NCI-H2227 treated with DMSO at 0.1 percent for 48 hours (cell line): Measurements from ENCODE around the gene RDH5.

Experiments used
- DNase-seq: peaks from one replicate; lab custom pipeline; 2025; lab: John Stamatoyannopoulos, UW

RDH5 gene

DNA sequence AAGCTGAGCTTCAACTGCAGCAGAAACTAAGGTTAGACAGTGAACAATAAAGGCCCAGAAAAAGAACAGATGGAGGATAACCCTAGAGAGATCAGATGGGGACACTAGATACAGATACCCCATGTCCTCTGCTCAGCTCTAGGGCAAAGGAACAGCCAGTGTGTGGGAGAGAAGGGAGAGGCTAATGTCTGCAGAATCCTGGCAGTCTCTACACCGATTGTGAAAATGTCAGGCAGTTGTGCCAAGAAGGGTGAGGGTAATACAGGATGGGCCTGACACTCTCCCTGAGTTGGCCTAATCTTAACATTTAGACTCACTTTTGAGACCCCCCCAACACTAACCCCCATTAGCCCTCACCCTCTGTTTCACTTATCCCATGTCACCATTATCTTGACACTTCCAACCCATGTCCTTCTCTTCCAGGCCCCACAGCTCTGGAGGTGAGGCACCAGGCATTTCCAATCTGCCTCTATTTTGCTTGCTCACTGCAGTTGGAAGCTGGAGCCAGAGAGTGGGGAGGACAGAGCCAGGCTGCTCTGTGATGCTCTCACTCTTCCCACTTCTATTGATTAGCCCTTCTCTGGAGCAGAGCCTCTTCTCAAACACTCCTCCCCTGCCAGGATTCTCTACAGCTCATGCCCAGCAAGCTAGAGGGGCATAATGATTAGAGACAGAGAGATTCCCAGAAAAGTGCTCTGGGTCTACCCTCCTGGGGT, 7.3 kb upstream of the RDH5 start:
- no peak for DNase-seq

DNA sequence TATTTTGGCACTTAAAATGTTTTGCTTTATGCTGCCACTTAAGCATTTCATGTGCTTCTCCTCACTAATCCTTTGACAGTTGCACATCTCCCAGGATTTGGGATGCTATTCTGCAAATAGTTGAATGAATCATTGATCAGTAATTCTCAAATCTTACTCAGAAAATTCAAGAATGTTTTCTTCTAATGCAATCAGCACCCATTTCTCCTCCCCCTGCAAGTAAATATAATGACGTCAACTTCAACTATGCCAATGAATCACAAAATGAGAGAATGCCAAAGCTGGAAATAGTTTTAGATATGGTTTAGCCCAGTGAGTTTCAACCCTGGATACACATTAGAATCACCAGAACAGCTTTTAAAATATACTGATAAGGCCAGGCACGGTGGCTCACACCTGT, 6.5 kb upstream of the RDH5 start:
- DNase-seq = no peak

DNA sequence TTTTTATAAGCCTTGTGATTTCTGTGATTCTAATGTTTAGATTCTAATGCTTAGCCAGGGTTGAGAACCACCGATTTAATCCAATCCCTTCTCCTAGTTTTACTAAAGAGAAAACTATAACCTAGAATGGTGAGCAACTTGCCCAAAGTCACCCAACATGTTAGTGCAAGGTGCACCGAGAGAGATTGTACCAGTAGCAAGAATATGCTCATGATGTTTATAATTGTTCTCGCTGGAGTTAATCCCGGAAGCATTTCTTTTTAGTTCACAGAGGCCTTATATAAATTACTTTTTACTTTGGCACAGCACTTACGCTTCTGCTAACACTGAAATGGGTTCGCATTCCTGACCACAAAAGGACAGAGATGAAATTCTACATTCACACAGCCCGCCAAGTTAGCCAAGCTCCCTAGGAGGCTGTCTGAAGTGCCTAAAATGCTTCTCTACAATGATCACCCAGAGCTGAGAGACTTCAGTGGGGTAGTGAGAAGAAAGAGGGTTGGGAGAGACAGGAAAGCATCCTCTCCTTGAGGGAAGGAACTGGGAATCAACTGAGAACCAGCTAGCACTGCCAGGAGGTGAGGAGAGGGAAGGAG, 4.9 kb upstream of the RDH5 start:
- DNase-seq = no peak

DNA sequence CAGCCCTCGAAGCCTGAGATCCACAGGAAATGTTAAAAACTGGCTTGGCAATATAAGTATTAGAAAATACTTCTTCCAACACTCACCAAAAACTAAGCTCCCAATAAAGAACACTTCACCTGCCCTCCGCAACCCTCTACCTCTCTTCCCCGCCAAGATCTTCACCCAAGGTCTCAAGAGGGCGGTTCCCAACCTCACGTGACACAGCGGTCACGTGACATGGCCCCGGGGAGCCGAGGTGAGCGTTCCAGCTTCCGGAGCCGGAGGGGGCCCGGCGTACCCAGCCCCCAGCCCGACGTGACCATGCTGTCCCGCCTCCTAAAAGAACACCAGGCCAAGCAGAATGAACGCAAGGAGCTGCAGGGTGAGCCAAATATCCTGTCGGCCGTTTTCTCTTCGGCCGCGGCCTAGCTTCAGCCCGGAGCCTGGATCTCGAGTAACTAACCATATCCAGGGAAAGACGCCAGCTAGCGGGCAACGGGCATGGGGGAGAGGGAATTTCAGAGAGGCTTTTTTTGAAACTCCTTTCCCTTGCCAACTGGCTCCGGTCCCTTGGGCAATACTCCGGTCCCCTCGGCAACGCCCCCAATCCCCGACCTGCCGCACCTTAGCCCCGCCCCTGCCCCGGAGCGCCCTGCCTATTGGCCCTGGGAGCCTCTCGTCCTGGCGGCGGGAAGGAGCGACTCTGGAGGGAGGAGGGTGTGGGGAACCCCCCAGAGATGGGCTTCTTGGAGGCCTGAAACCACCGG, 4.2 kb upstream of the RDH5 start, which contains the start of gene BLOC1S1:
BLOC1S1 (plus strand) TSS at position 214 of the 749 bp plus-strand sequence; CDS start at position 220, 6 bp downstream.
- DNase-seq = peak; percentile 72

DNA sequence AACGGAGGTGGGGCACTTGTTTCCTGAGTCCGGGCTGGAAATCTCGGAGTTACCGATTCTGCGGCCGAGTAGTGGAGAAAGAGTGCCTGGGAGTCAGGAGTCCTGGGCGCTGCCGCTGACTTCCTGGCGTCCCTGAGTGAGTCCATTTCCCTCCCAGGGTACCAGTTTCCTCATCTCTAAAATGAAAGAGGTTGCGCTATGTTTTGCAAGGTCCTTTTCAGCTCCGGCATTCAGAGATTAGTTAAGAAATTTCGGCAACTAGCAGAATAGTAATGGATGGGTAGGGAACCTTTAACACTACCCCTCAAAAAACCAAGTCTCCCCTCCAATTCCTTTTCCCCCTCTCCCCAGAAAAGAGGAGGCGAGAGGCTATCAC, 3.6 kb upstream of the RDH5 start:
- no peak for DNase-seq

DNA sequence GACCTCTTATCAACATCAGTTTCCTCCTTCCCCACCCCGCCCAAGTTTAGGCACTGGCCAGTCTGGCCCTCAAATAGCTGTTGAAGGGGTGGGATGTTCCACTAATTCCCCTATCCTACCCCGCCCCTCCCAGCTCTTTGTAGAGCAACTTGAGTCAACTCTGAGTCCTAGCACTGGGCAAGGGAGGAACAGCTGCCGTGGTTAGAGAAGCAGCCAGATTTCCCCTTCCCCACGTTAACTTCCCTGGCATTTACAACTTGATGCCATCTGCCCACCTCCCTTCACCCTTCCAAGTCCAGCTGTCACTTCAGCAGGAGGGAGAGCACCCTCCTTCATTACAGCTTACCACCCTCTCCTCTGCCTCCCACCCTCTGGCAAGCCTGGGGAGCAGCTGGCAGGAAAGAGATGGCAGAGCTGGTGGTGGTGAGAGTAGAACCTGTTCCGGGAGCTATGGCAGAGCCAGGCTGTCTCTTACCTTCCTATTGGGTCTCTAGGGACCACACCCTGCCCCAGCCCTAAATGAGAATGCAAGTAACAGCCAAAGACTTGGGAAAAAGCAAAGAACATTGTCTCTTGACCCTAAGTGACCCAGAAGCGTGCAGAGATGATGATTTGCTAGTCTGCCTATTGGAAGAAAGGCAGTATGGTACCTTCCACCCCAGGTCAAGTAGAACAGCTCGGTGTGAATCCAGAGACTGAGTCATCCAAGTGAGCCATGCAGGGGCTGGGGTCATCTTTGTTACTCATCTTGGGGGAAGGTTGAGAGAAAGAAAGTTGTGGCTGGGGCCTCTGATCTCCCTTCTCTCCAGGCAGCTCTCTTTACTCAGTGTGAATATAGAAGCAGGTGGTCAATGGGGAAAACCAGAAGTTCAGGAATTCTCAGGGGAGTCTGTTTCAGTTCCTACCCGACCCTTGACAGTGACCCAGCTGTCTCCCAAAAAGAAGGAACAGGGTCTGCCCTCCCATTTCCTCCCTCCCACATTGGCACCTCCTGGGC, 2.9 kb upstream of the RDH5 start:
- no peak for DNase-seq

DNA sequence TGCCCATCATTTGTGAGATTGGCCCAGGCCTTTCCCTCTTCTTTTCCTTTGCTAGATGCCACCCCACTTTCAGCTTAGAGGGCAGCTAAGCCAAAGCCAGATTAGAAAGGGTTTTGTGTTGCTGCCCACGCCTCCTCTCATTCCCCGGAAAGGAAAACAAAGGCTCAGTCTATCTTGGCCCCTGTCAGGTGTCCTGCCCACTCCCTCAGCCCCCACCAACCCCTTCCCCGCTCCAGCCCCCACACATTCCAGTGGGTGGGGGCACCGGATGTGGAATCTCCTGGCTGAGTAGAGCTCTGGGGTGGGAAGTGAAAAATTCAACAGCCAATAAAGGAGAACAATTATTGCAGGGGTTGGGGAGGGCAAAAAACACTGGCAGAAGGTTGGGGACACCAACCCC, 2.2 kb upstream of the RDH5 start:
- DNase-seq = no peak

DNA sequence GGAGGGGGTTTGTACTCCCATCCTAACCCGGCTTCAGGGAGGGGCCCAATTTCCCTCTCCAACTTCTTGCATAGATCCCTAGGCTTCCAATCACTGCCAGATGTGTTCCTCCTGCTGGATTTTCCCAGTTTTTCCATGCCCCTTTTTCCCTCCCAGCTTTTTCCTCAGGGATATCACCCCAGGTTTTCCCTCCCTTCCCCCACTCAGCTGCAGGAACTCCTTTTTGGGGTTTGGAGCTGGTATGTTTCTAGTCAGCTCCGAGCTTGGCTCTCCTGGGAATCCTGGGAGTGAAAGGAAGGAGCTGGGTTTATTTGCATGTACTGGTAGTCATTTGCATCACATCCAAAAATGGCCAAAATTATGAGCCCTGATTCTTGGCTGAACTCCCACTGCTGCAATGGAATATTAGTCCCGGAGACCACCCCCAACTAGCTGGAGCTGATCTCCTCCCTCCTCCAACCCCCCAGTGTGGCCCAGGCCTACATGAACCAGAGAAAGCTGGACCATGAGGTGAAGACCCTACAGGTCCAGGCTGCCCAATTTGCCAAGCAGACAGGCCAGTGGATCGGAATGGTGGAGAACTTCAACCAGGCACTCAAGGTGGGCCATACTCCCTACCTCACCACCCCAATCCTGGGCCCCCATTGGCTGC, 1.4 kb upstream of the RDH5 start:
- no peak for DNase-seq

DNA sequence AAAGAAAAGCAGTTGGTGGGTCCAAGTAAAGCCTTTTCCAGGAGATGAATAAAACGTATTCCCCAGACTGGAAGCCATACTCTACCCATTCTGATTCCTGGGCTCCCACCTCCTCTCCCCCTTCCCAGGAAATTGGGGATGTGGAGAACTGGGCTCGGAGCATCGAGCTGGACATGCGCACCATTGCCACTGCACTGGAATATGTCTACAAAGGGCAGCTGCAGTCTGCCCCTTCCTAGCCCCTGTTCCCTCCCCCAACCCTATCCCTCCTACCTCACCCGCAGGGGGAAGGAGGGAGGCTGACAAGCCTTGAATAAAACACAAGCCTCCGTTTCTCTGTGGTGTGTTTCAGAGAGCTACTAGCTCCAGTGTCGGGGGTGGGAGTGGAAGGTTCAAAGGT, 822 bp upstream of the RDH5 start:
- no peak for DNase-seq

DNA sequence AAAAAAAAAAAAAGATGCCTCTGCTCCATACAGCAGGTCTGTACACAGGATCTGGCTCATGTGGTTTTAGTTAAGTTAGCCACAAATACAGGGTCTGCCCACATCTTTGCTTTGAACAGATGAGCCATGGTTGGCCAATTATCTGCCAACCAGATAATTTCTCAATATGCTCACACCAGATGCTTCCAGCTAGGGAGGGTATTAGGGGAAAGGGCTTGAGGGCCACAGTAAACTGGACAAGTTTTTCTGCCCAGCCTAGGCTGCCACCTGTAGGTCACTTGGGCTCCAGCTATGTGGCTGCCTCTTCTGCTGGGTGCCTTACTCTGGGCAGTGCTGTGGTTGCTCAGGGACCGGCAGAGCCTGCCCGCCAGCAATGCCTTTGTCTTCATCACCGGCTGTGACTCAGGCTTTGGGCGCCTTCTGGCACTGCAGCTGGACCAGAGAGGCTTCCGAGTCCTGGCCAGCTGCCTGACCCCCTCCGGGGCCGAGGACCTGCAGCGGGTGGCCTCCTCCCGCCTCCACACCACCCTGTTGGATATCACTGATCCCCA, 776 bp downstream of the RDH5 start:
- no peak for DNase-seq

DNA sequence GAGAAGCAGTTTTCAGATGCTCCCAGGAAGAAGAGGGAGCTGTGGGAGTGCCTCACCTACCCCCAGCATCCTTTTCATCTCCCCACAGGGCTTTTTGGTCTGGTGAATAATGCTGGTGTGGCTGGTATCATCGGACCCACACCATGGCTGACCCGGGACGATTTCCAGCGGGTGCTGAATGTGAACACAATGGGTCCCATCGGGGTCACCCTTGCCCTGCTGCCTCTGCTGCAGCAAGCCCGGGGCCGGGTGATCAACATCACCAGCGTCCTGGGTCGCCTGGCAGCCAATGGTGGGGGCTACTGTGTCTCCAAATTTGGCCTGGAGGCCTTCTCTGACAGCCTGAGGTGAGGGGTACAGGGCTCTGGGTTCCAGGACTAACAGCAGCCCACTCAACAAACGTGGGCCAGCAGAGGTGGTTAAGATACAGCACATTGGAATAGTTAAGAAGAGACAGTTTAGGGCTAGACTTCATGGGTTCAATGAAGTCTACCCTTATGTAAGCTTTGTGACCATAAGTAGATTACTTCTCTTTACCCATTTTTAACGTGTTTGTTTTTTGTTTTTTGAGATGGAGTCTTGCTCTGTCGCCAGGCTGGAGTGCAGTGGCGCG, 1.5 kb downstream of the RDH5 start:
- no peak for DNase-seq

DNA sequence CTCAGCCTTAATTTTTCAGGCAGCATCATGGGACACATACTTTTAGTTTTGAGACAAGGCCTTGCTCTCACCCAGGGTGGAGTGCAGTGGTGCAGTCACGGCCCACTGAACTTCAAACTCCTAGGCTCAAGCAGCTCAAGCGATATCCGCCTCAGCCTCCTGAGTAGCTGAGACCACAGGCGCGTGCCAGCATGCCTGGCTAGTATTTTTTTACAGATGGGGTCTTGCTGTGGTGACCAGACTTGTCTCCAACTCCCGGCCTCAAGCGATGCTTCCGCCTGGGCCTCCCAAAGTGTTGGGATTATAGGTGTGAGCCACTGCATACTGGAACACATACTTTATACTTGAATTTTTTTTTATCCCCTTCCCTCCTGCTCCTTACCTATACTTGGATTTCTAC, 2.8 kb downstream of the RDH5 start:
- DNase-seq = no peak

DNA sequence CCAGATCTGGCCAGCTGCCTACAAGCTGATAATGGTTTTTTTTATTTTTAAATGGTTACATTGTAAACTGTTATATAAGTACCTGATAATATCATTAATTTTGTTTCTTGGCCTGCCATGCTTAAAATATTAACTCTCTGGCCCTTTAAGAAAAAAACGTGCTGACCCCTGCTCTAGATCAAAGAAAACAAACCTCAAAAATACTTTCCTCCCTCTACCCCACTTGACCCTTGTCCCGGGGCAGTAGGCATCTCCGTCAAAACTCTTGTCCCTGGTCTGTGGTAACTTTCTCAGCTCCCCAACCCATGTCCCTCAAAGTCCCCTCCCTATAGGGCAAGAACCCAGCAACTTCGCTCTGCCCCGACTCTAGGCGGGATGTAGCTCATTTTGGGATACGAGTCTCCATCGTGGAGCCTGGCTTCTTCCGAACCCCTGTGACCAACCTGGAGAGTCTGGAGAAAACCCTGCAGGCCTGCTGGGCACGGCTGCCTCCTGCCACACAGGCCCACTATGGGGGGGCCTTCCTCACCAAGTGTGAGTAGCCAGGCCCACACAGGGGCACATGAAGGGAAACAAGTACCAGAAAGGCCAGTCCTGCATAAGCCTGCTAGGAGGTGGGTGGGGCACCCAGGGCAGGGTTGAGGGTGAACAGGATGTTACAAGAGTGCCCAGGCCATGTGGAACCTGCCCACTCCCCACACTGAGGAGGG, 3.5 kb downstream of the RDH5 start:
- DNase-seq = no peak

DNA sequence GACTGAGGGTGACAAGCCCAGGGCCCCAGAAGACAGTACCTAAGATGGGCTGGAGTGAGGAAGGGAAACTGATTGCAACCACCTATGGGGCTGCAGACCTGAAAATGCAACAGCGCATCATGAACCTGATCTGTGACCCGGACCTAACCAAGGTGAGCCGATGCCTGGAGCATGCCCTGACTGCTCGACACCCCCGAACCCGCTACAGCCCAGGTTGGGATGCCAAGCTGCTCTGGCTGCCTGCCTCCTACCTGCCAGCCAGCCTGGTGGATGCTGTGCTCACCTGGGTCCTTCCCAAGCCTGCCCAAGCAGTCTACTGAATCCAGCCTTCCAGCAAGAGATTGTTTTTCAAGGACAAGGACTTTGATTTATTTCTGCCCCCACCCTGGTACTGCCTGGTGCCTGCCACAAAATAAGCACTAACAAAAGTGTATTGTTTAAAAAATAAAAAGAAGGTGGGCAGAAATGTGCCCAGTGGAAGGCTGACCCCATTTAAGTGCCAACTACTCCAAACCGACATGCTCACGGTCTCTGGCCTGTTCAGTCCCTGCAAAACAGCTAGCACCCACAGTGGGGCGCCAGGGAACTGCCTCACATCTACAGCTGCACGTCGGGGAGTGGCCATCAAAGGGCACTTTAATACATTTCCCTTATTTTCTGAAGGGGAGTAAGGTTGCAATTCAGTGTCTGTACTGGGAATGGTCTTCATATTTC, 4.2 kb downstream of the RDH5 start:
- DNase-seq = peak; percentile 45

DNA sequence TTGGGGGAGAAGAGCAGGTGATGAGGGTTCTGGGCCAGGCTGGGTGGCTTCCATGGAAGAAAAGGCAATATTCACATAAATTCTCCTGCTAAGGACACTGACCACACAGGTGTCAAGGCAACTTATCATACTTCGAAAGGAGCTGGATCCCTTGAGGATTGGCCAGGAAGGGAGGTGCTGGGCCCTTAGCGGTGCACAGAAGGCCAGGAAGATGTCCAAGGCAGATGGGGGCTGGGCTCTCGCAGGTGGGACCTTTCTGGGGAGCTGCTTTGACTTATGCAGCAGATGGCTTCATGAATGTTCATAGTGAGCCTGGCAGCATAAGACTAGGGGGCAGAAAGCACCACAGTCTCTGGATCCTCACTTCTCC, 4.7 kb downstream of the RDH5 start:
- no peak for DNase-seq

DNA sequence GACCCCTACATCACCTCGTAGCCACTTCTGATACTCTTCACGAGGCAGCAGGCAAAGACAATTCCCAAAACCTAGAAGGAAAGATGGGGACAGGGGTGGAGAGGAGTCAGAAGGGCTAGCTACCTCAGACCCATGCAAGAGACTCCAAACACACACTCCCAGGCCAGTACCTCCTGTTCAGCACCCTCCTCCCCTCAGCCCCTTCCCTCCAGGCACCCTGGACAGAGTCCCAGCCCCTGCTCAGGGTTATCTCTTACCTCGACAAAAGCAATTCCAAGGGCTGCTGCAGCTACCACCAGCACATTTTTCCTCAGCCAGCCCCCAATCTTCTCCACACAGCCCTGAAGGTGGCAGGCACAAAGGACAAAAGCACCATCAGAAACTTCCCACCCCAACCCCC, 5.4 kb downstream of the RDH5 start:
- no peak for DNase-seq

DNA sequence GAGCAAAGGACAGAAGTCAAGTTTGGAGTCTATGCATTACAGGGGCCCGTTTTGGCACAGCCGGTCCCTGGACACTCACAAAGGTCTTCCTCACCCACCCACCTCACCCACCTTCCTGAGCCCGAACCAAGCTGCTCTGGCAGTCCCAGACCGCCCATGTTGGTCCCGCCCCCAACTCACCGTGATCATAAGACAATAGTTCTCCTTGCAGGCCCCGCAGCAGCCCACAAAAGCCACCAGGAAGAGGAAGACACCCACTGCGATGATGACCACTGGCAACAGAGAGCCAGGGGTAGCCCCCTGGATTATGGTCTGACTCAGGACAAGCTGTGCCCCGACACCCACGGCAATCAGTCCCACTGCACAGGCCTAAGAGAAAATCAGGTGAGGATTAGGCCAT, 6.8 kb downstream of the RDH5 start:
- DNase-seq = no peak

DNA sequence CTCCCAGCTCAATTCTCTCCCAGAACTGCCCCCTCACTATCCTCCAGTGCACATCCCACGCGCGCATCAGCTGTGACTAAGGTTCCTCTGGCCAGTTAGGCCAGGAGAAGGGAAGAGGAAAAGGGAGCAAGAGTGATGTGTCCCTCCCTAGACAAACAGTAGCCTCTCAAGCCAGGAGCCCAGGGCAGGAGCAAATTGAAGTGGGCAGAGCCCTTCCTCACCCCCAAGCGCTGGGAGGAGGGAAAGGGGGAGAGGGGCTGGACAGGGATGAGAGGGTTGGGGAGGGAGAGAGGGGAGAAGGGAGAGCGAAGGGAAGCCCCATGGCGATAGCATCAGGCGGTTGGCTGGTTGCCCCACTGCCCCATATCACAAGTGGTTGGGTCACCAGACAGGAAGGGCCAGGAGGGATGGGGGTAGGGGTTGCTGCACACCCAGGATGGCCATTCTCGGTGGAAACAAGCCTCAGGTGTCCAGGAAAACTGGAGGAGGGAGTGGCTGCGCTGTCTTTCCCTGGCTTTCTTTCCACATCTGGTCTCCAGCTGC, 7.5 kb downstream of the RDH5 start:
- no peak for DNase-seq
